NB4 (cell line): Measurements from ENCODE around the gene C22orf23.

Experiments used
- CTCF ChIP-seq: IDR thresholded peaks from one replicate; pipeline ENCODE4 v1.5.1; 2012; ENCODE audit warnings: low read depth, low read length
- POLR2A ChIP-seq: IDR thresholded peaks from 2 replicates; pipeline ENCODE4 v1.6.1; 2011; ENCODE audit warnings: mild to moderate bottlenecking; ENCODE audit not compliant: insufficient read length; ENCODE audit errors: extremely low read depth

GRCh38 chr22:37912171-37912570 is 41.2 kb downstream of the C22orf23 start:
- TF ChIP-seq CTCF (no peak), POLR2A (no peak)
